H1 (cell line): ENCODE measurements around the gene NACAD. TPM values are rescaled to one million over a fixed set of nuclear protein-coding genes. Genes with fewer than 3 reads are reported as not detected.

Source experiments
- ASH2L ChIP-seq: fragments of 200-600, 300-600 bp; sonication (generic); IDR thresholded peaks from one replicate; pipeline ENCODE4 v1.7.1; 2017; ENCODE audit warnings: low read length
- BRCA1 ChIP-seq: IDR thresholded peaks from 2 replicates; pipeline ENCODE4 v1.6.1; 2012; ENCODE audit warnings: low read depth, low read length, improper control_type of control experiment
- CREB1 ChIP-seq: IDR thresholded peaks from 2 replicates; pipeline ENCODE4 v1.6.1; 2012; ENCODE audit warnings: inconsistent platforms
- EGR1 ChIP-seq: IDR thresholded peaks from 2 replicates; pipeline ENCODE4 v1.6.1; 2011; ENCODE audit warnings: low read depth, low read length, borderline replicate concordance
- KDM4A ChIP-seq: IDR thresholded peaks from one replicate; pipeline ENCODE4 v1.7.1; 2012; ENCODE audit warnings: low read depth, mild to moderate bottlenecking, moderate library complexity, low read length, inconsistent platforms; ENCODE audit not compliant: severe bottlenecking
- KDM5A ChIP-seq: fragments of 200-600 bp; IDR thresholded peaks from 2 replicates; pipeline ENCODE4 v1.7.1; 2012; ENCODE audit warnings: mild to moderate bottlenecking, low read length, inconsistent platforms, mixed read lengths
- NANOG ChIP-seq: IDR thresholded peaks from 2 replicates; pipeline ENCODE4 v1.6.1; 2011; ENCODE audit warnings: low read length, low read depth, mild to moderate bottlenecking, inconsistent platforms; ENCODE audit not compliant: insufficient read depth, poor library complexity, severe bottlenecking
- POLR2A ChIP-seq, 2 experiments: IDR thresholded peaks; 1 replicate in 1 of 2; 2 replicates in 1 of 2; pipeline ENCODE4 v1.6.1; 2011; ENCODE audit warnings: low read depth in 2 of 2, low read length in 2 of 2, mild to moderate bottlenecking in 2 of 2; ENCODE audit errors: control extremely low read depth in 1 of 2
- POU5F1 ChIP-seq: IDR thresholded peaks from 2 replicates; pipeline ENCODE4 v1.6.1; 2011; ENCODE audit warnings: low read depth, mild to moderate bottlenecking, low read length, moderate library complexity
- SIRT6 ChIP-seq: IDR thresholded peaks from one replicate; pipeline ENCODE4 v1.7.1; 2012; ENCODE audit warnings: low read length, inconsistent platforms
- SP1 ChIP-seq: IDR thresholded peaks from 2 replicates; pipeline ENCODE4 v1.6.1; 2011; ENCODE audit warnings: low read depth, low read length
- SRF ChIP-seq: IDR thresholded peaks from 2 replicates; pipeline ENCODE4 v1.6.1; 2011; ENCODE audit warnings: mild to moderate bottlenecking, low read depth, low read length, moderate library complexity
- TEAD4 ChIP-seq: IDR thresholded peaks from 2 replicates; pipeline ENCODE4 v1.6.1; 2012; ENCODE audit warnings: low read depth, low read length, inconsistent platforms, mixed read lengths
- YY1 ChIP-seq: IDR thresholded peaks from 2 replicates; pipeline ENCODE4 v1.6.1; 2011; ENCODE audit warnings: low read depth, mild to moderate bottlenecking, low read length
- polyA plus RNA-seq, 7 experiments: library from polyadenylated mRNA; depleted of rRNA in 3 of 7; stranded (reverse) in 5 of 7; unstranded in 2 of 7; fragments of >200 nt in 5 of 7; fragments of 200-250 nt in 2 of 7; gene quantifications; 1 replicate in 5 of 7; 2 replicates in 1 of 7; 4 replicates in 1 of 7; pipeline versions ENCODE4 v1.2.1 to v1.2.3, GENCODE V29; 2011 to 2013; ENCODE audit warnings: missing spikeins in 2 of 7, mixed read lengths in 2 of 7
- total RNA-seq: library from RNA; stranded (reverse); fragmentation: NEBNext Ultra II Directional; extraction: Animal tissue kit (Norgen Biotek cat#: 25700); gene quantifications from 2 replicates; pipeline ENCODE4 v1.2.1, GENCODE V29; 2021
- TF ChIP-seq, protein P1 (sequence below): fragments of 300-600 bp; sonication (generic); IDR thresholded peaks from 2 replicates; pipeline ENCODE4 v1.7.1; 2012; ENCODE audit warnings: low read length, moderate library complexity, mild to moderate bottlenecking, inconsistent platforms; ENCODE audit not compliant: insufficient replicate concordance

Gene NACAD
- total and polyA plus RNA-seq, 2 of the 8 experiments (the other 6 are each of a cell fraction or from before 2014, with no cell fraction given), result 1.3 to 6.0 TPM

- TF ChIP-seq, protein P1, sequence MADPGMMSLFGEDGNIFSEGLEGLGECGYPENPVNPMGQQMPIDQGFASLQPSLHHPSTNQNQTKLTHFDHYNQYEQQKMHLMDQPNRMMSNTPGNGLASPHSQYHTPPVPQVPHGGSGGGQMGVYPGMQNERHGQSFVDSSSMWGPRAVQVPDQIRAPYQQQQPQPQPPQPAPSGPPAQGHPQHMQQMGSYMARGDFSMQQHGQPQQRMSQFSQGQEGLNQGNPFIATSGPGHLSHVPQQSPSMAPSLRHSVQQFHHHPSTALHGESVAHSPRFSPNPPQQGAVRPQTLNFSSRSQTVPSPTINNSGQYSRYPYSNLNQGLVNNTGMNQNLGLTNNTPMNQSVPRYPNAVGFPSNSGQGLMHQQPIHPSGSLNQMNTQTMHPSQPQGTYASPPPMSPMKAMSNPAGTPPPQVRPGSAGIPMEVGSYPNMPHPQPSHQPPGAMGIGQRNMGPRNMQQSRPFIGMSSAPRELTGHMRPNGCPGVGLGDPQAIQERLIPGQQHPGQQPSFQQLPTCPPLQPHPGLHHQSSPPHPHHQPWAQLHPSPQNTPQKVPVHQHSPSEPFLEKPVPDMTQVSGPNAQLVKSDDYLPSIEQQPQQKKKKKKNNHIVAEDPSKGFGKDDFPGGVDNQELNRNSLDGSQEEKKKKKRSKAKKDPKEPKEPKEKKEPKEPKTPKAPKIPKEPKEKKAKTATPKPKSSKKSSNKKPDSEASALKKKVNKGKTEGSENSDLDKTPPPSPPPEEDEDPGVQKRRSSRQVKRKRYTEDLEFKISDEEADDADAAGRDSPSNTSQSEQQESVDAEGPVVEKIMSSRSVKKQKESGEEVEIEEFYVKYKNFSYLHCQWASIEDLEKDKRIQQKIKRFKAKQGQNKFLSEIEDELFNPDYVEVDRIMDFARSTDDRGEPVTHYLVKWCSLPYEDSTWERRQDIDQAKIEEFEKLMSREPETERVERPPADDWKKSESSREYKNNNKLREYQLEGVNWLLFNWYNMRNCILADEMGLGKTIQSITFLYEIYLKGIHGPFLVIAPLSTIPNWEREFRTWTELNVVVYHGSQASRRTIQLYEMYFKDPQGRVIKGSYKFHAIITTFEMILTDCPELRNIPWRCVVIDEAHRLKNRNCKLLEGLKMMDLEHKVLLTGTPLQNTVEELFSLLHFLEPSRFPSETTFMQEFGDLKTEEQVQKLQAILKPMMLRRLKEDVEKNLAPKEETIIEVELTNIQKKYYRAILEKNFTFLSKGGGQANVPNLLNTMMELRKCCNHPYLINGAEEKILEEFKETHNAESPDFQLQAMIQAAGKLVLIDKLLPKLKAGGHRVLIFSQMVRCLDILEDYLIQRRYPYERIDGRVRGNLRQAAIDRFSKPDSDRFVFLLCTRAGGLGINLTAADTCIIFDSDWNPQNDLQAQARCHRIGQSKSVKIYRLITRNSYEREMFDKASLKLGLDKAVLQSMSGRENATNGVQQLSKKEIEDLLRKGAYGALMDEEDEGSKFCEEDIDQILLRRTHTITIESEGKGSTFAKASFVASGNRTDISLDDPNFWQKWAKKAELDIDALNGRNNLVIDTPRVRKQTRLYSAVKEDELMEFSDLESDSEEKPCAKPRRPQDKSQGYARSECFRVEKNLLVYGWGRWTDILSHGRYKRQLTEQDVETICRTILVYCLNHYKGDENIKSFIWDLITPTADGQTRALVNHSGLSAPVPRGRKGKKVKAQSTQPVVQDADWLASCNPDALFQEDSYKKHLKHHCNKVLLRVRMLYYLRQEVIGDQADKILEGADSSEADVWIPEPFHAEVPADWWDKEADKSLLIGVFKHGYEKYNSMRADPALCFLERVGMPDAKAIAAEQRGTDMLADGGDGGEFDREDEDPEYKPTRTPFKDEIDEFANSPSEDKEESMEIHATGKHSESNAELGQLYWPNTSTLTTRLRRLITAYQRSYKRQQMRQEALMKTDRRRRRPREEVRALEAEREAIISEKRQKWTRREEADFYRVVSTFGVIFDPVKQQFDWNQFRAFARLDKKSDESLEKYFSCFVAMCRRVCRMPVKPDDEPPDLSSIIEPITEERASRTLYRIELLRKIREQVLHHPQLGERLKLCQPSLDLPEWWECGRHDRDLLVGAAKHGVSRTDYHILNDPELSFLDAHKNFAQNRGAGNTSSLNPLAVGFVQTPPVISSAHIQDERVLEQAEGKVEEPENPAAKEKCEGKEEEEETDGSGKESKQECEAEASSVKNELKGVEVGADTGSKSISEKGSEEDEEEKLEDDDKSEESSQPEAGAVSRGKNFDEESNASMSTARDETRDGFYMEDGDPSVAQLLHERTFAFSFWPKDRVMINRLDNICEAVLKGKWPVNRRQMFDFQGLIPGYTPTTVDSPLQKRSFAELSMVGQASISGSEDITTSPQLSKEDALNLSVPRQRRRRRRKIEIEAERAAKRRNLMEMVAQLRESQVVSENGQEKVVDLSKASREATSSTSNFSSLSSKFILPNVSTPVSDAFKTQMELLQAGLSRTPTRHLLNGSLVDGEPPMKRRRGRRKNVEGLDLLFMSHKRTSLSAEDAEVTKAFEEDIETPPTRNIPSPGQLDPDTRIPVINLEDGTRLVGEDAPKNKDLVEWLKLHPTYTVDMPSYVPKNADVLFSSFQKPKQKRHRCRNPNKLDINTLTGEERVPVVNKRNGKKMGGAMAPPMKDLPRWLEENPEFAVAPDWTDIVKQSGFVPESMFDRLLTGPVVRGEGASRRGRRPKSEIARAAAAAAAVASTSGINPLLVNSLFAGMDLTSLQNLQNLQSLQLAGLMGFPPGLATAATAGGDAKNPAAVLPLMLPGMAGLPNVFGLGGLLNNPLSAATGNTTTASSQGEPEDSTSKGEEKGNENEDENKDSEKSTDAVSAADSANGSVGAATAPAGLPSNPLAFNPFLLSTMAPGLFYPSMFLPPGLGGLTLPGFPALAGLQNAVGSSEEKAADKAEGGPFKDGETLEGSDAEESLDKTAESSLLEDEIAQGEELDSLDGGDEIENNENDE, result no peak
- TF ChIP-seq ASH2L, result no peak
- TF ChIP-seq EGR1, result no peak
- TF ChIP-seq CREB1, result no peak
- TF ChIP-seq TEAD4, result no peak
- TF ChIP-seq POLR2A (IDR thresholded peaks at IDR 0.05; ENCODE audit: control extremely low read depth in 1 of 2, low read depth in 2 of 2, low read length in 2 of 2), result no peak
- no peak for TF ChIP-seq SRF
- no peak for TF ChIP-seq KDM5A
- no peak for TF ChIP-seq BRCA1
- TF ChIP-seq SIRT6, result no peak
- TF ChIP-seq YY1, result no peak
- no peak for TF ChIP-seq NANOG
- TF ChIP-seq KDM4A, result no peak
- no peak for TF ChIP-seq POU5F1
- TF ChIP-seq SP1, result no peak
These were observed 35.4 kb downstream of the NACAD start (continued) for GRCh38 chr7:45053401-45053800.
